Activated CD4-positive, alpha-beta T cell treated with anti-CD3 and anti-CD28 coated beads, Interleukin-2, Interleukin-6, amounts not matched to agents 100 ng/mL and 50 ng/mL, durations not matched to agents 16 hours and 8 hours (primary cell): ENCODE data around the gene MCMBP.
"Not testable (repeated sequence)": the region's sequence is repeated elsewhere in the genome, so short reads cannot be mapped to it uniquely, and the experiment has no call there.

Source experiments
- DNase-seq: peaks from one replicate; pipeline ENCODE4 v3.0.0-alpha.2; 2020

Gene MCMBP

GRCh38 chr10:119827430-119827829 lies 45.2 kb downstream of the MCMBP start:
- no peak for DNase-seq

GRCh38 chr10:119826771-119827170 lies 45.9 kb downstream of the MCMBP start:
- no peak for DNase-seq

- DNase-seq = no peak
Measured at GRCh38 chr10:119824299-119824698, 48.3 kb downstream of the MCMBP start.

GRCh38 chr10:119821182-119821581 lies 51.5 kb downstream of the MCMBP start:
- no peak for DNase-seq

GRCh38 chr10:119818889-119819270 lies 53.8 kb downstream of the MCMBP start:
- no peak for DNase-seq

GRCh38 chr10:119817991-119818888 lies 54.4 kb downstream of the MCMBP start:
- DNase-seq = peak; percentile 14

- DNase-seq = no peak
Measured at GRCh38 chr10:119815671-119816070, 57.0 kb downstream of the MCMBP start.

GRCh38 chr10:119812684-119813083 lies 60.0 kb downstream of the MCMBP start:
- no peak for DNase-seq

- no peak for DNase-seq
Measured at GRCh38 chr10:119811122-119811521, 61.5 kb downstream of the MCMBP start.

GRCh38 chr10:119807960-119808697 lies 64.5 kb downstream of the MCMBP start:
- peak; percentile 46 for DNase-seq

GRCh38 chr10:119806334-119807130 lies 66.1 kb downstream of the MCMBP start:
- no peak for DNase-seq

GRCh38 chr10:119805702-119806230 lies 66.9 kb downstream of the MCMBP start:
- no peak for DNase-seq

- DNase-seq = no peak
Measured at GRCh38 chr10:119803264-119803663, 69.4 kb downstream of the MCMBP start.

GRCh38 chr10:119801998-119802538 lies 70.6 kb downstream of the MCMBP start:
- DNase-seq = peak; percentile 53

- DNase-seq = no peak
Measured at GRCh38 chr10:119801176-119801575, 71.5 kb downstream of the MCMBP start.

GRCh38 chr10:119796039-119796438 lies 76.6 kb downstream of the MCMBP start:
- DNase-seq = no peak

- not testable (repeated sequence) for DNase-seq
Measured at GRCh38 chr10:119795101-119795500, 77.5 kb downstream of the MCMBP start.

- DNase-seq = peak; percentile 30
Measured at GRCh38 chr10:119786117-119786769, 86.4 kb downstream of the MCMBP start.

GRCh38 chr10:119784340-119785067 lies 88.1 kb downstream of the MCMBP start:
- DNase-seq = peak; percentile 44

- no peak for DNase-seq
Measured at GRCh38 chr10:119783665-119784027, 89.0 kb downstream of the MCMBP start.

GRCh38 chr10:119782981-119783664 lies 89.5 kb downstream of the MCMBP start:
- no peak for DNase-seq
